Measurements from ENCODE around the gene DLG2.
"Not testable (repeated sequence)": the region's sequence is repeated elsewhere in the genome, so short reads cannot be mapped to it uniquely, and the experiment has no call there.

DLG2 gene

DNA sequence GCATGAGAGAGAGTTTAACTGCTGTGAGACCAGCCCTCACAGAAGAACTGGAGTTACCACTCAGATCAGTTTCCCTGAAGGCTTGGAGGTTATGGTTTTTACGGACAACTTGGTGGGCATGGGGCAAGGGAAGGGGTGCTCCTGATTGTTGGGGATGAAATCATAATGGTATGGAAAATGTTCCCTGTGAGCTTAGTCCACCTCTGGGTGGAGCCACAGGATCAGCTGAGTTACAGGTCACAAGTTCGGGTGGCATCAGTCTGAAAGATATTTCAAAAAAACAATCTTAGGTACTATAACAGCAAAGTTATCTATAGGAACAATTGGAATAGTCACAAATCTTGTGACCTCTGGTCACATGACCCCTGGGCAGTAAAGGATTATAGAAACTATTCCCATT lies 162.9 kb downstream of the DLG2 start:
- no peak for DNase-seq (ENCODE audit: low read depth in 4 of 4, low spot score in 1 of 4)

DNA sequence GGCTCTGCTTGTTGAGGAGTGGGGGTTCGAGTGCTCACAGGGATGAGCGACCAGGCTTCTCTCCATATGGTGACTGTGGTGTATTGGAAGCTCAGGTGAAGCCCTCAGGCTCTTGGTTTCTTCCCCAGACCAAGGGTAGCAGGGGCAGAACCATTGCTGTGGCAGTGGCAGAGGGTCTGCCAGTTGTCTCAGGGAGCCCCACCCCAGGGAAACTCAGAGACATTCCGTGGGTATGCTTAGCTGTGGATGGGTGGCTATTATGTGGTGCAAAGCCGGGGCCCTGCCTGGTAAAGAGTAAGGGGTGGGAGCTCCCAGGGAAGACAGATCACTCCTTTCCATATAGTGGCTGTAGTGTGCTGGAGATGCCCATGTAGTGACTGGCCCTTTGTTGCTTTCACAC lies 167.8 kb downstream of the DLG2 start:
- no peak for DNase-seq (ENCODE audit: low read depth in 4 of 4, low spot score in 1 of 4)

DNA sequence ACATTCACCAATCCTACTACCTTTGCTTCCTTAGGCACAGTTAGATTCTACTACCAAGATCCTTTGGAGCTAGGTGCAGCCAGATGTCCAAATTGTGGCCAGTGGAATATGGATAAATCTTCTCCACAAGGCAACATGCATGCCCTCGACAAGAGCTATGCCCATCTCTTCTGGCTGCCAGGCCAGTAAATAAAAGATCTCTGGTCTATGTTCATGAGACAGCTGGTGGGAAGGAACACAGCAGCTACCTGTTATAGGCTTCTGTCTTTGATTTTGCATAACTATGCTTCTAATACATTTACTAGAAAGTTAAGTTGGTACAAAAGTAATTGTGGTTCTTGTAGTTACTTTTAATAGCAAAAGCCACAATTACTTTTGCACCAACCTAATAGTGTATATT lies 182.7 kb downstream of the DLG2 start:
- no peak for DNase-seq (ENCODE audit: low read depth in 4 of 4, low spot score in 1 of 4)

DNA sequence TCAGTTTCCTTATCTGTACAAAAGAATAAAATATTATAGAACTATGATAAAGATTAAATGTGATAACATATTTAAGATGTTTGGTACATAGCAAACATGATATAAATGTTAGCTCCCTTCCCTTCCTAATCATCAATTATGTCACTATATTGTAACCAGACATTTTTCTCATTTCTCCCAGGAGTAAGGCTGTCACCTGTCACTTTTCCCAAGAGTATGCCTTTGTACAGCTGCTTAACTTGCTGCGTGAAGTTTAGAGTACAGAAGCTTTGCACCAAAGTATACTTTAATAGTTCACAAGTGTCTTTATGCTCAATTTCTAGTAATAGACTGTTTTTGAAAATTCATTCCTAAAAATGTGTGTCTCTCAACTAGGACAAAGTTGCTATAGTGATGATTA lies 186.9 kb downstream of the DLG2 start:
- DNase-seq (ENCODE audit: low read depth in 4 of 4, low spot score in 1 of 4), result no peak

DNA sequence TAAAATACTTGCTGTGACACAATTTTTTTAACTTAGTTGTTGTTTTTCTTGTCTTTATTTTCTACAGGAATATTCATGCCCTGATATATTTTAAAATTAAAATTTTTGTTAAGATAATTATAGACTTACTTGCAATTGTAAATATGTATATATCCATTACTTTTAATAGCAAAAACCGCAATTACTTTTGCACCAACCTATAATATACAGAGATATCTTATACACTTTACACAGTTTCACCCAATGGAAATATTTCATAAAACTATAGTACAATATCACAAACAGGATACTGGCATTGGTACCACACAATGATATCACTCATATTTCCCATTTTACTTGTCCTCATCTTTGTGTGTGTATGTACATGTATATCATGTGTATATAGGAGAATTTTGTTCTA lies 188.8 kb downstream of the DLG2 start:
- DNase-seq (ENCODE audit: low read depth in 4 of 4, low spot score in 1 of 4), result no peak

DNA sequence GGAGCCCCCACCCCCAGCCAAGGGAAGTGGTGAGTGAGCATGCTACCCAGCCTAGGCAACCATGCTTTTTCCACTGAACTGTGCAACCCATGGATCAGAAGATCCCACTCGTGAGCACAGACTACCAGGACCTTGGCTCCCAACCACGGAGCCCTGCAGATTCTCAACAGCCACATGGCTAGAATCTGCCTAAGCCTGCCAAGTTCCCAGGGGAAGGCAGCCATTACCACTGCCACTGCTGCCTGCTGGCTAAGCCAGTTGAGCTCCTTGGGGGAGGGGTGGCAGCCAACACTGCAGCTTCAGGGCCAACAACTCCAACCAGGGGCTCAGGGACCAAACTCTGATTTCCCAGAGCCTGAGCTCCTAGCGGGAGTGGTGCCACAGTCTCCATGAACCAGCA lies 195.8 kb downstream of the DLG2 start:
- DNase-seq (ENCODE audit: low read depth in 4 of 4, low spot score in 1 of 4), result no peak

DNA sequence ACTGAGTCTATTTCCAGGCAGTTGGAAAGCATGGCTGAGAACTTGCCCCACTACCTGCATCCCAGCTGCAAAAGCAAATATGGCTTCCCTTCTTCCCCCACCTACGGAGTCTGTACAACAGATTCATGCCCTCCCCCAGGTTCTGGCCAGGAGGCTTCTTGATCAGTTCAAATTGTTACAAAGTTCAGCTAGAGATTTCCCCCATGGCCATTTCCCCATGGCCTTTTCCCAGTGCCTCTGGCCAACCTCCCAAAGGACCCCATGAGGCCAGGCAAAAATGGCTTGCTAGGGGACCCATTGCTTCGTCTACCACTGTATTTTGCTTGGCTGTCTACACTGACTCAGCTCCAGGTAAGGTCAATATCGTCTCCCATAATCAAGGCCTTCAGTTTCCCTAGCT lies 203.3 kb downstream of the DLG2 start:
- no peak for DNase-seq (ENCODE audit: low read depth in 4 of 4, low spot score in 1 of 4)

DNA sequence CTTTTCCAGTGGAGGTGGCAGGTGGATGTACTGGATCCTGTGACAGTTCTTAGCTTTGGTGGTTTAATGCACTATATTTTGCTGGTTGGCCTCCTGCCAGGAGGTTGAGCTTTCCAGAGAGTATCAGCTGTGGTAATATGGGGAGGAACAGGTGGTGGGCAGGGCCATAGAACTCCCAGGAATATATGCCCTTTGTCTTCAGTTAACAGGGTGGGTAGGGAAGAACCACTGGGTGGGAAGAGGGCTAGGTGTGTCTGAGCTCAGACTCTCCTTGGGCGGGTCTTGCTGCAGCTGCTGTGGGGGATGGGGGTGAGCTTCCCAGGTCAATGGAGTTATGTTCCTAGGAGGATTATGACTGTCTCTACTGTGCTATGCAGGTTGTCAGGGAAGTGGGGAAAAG lies 203.8 kb downstream of the DLG2 start:
- DNase-seq (ENCODE audit: low read depth in 4 of 4, low spot score in 1 of 4), result no peak

DNA sequence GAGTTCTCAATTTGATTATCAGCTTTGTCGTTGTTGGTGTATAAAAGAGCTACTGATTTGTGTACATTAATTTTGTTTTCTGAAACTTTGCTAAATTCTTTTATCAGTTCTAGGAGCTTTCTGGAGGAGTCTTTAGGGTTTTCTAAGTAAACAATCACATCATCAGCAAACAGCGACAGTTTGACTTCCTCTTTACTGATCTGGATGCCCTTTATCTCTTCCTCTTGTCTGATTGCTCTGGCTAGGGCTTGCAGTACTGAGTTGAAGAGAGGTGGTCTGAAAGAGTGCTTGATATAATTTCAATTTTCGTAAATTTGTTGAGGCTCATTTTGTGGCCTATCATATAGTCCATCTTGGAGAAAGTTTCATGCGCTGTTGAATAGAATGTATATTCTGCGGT lies 213.0 kb downstream of the DLG2 start:
- DNase-seq (ENCODE audit: low read depth in 4 of 4, low spot score in 1 of 4), result no peak

DNA sequence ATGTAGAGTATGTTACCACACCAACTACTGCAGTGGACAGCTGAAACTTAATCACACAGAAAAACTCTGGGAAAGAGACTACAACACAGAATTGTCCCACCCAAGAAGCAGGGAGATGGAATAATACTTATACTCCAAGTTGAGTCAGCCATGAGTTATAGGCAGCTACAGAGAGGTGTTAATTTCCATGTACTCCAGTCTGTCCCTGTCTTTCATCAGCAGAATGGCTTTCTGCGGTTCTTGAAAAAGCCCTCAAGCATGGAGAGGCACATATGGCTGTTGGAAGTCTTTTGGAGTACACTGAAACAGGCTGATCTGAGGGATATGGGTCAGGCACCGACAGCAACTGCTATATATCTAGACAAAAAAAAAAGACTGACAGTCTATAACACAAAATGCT lies 219.5 kb downstream of the DLG2 start:
- DNase-seq (ENCODE audit: low read depth in 4 of 4, low spot score in 1 of 4), result no peak

DNA sequence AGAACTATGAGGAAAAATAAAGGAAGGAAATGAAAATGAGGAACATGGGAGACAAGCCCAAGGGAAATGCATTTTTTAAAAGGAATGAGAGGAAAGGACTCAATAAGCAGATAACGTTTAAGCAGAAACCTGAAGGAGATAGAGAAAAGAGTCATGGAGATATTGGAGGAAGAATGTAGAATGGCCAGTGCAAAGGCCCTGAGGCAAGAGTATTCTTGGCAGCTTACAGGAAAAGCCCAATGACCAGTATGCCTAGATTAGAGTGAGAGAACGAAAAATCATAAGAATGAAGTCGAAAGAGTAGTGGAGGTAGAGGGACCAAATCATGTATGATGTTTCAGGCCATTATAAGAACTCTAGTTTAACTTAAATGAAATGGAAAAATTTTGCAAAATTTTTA lies 220.3 kb downstream of the DLG2 start:
- no peak for DNase-seq (ENCODE audit: low read depth in 4 of 4, low spot score in 1 of 4)

DNA sequence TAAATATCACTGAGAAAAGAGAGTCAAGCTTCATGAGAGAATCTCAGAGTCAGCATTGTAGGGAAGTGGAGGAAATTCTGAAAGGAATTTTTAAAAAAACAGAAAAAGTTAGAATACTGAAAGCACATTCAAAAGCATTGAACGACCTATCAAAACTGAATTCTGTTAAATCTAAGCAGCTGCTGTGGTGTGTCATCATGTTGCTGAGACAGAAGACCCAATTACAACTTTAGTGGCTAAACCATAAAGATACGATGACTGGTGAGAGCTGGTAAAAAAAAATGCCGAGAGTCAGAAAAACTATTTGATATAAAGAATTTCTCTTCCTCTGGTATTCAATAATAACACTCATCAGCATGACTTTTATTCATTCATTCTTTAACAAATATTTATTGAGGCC lies 220.8 kb downstream of the DLG2 start:
- no peak for DNase-seq (ENCODE audit: low read depth in 4 of 4, low spot score in 1 of 4)

DNA sequence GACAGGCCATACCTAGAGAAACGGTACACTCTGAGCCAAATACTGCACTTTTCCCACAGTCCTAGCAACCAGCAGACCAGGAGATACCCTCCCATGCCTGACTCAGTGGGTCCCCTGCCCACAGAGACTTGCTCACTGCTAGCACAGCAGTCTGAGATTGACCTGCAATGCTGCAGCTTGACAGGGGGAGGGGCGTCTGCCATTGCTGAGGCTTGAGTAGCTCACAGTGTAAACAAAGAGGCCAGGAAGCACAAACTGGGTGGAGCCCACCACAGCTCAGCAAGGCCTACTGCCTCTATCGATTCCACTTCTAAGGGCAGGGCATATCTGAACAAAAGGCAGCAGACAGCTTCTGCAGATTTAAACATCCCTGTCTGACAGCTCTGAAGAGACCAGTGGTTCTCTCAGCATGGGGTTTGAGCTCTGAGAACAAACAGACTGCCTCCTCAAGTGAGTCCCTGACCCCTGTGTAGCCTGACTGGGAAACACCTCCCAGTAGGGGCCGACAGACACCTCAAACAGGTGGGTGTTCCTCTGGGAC lies 231.6 kb downstream of the DLG2 start:
- not testable (repeated sequence) for DNase-seq (ENCODE audit: low read depth in 4 of 4, low spot score in 1 of 4)

DNA sequence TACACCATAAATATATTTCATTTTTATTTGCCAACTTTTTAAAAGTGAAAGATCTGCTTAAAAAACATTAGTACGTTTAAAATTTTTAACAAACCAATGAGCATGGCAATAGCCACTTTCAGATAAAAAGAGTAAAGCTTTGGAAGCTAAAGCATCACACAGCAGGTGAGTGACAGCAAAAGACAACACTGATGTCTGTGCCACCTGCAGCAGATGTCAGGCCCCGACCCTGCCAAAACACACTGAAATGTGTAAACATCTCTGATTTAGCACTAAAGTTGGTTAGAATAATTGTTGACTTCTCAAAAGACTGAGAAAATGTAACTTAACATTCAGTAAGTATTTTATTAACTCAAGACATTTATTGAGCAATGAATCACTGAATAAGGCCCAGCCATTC lies 232.9 kb downstream of the DLG2 start:
- no peak for DNase-seq (ENCODE audit: low read depth in 4 of 4, low spot score in 1 of 4)

DNA sequence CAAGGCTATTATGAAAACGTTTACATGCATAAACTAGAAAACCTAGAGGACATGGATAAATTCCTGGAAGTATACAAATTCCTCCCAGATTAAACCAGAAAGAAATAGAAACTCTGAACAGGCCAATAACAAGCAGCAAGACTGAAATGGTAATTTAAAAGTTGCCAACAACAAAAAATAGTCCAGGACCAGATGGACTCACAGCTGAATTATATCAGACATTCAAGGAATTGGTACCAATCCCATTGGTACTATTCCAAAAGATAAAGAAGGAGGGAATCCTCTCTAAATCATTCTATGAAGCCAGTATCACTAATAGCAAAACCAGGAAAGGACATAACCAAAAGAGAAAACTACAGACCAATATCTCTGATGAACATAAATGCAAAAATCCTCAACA lies 236.0 kb downstream of the DLG2 start:
- DNase-seq (ENCODE audit: low read depth in 4 of 4, low spot score in 1 of 4), result no peak

DNA sequence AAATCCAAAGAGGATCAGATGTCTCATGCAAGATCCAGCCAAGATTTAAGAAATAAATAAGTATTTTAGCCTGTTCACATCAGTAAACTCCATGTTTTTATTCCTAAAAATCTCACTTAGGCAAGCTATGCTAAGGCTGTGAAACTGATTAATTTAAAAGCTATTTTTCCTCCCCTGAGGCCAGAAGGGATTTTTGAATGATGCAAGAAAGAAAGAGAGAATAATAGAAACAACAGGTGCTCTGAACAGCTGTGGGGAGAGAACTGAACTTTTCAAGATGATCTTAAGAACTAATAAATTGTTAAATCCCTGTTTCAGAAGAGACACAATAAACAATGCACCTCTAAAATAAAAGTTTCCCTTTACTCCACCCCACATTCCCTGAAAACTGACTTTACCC lies 241.6 kb downstream of the DLG2 start:
- DNase-seq (ENCODE audit: low read depth in 4 of 4, low spot score in 1 of 4), result no peak

DNA sequence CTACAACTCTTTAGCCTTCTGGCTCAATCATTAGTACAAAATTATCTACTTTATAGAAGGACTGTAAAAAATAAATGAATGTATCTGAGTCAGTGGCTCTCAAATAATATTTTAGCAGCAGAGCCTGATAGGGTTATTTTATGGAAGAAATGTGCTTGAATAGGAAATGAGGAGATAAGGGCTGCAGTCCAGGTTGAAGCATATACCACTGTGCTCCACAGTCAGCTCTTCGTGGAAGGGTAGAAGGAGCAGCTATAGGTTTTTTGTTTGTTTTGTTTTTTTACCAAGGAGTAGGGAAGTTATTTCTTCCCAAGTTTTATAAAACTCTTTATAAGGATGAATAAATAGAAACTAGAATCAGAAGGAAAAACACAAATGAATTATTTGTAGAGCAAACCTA lies 242.0 kb downstream of the DLG2 start:
- DNase-seq (ENCODE audit: low read depth in 4 of 4, low spot score in 1 of 4), result no peak

DNA sequence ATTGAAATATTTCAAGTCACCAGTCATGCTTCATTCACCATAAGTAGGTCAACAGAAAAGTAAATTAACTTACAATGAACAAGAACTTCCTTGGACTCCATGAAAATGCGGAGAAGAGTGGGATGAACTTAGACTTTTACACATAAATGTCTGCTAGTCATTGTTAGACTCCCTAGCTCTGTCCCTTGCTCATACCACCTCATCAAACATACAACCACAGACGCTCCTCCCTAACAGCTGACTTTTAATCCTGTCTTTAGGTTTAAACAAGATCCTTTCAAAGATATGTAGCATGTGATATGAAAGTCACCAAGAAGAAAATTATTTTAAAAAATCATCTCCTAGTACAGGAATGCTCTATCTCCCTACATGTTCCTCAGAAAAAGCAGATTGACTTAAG lies 248.1 kb downstream of the DLG2 start:
- DNase-seq (ENCODE audit: low read depth in 4 of 4, low spot score in 1 of 4), result no peak

DNA sequence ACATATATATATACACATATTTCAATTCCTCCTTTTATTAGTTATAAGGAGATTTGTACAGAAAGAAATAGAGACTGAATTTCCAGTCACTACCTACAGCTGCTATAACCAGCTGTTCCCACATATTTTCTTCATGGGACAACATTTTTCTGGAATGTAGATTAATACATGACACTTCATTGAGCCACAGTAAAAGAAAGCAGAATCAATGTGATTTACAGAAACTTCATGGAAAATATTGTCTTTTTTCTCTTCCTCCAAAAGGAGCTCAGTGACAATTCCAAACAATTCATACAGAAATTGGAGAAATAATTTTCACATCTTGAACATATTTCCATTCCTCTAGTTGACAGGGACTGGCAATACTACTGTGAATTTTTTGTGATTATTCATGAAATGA lies 249.2 kb downstream of the DLG2 start:
- DNase-seq (ENCODE audit: low read depth in 4 of 4, low spot score in 1 of 4), result no peak

DNA sequence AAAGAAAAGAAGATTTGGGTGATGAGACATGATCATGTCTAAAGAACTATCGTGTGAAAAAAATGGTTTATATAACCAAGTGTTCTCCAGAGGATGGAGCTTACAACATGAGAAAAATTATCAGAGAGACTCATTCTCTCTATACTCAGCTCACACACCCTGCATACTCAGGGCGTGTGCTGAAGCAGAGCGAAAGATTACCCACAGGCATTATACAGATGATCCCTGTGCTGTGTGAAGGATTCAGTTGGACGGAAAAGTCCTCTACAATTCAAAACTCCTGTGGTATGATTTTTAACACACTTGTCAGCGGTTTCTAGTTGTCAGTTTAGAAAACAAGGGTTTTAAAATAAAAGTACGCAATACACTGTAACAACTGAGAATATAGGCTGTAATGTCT lies 267.3 kb downstream of the DLG2 start:
- no peak for DNase-seq (ENCODE audit: low read depth in 4 of 4, low spot score in 1 of 4)

DNA sequence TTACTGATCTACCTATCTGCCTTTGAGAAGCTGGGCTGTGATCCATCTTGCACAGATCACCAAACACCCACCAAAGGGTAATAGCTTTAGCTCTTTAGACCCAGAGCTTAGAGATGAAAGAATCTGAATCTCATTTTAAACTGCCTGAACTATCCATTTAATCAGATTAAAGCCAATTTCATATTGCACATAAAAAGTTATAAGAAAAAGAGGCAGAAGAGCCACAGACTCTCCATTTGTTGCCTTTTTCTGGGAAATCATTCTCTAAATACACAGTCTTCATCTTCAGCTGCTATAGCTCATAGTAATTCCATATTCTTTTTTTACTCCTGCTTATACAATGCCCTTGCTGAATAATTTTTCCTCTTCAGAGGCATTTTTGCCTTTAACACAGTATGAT lies 271.2 kb downstream of the DLG2 start:
- no peak for DNase-seq (ENCODE audit: low read depth in 4 of 4, low spot score in 1 of 4)

DNA sequence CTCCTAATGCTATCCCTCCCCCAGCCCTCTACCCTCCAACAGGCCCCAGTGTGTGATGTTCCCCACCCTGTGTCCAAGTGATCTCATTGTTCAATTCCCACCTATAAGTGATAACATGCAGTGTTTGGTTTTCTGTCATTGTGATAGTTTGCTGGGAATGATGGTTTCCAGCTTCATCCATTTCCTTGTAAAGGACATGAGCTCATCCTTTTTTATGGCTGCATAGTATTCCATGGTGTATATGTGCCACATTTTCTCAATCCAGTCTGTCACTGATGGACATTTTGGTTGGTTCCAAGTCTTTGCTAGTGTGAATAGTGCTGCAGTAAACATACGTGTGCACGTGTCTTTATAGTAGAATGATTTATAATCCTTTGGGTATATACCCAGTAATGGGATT lies 277.6 kb downstream of the DLG2 start:
- not testable (repeated sequence) for DNase-seq (ENCODE audit: low read depth in 4 of 4, low spot score in 1 of 4)

DNA sequence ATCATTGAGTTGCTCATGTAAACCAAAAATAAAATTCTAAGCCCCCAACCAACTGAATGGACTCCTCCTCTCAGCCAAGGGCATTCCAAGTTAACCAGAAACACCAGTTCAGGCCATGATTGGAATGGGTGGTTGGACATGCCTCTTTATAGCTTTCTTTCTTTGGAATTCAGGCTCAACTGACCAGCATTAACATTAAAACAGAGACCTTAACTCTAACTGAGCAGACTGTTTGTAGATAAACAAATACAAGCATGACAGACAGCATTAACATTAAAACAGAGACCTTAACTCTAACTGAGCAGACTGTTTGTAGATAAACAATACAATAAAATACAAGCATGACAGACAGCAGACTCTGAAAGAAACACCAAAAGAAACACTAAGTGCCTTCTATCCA lies 278.2 kb downstream of the DLG2 start:
- no peak for DNase-seq (ENCODE audit: low read depth in 4 of 4, low spot score in 1 of 4)

DNA sequence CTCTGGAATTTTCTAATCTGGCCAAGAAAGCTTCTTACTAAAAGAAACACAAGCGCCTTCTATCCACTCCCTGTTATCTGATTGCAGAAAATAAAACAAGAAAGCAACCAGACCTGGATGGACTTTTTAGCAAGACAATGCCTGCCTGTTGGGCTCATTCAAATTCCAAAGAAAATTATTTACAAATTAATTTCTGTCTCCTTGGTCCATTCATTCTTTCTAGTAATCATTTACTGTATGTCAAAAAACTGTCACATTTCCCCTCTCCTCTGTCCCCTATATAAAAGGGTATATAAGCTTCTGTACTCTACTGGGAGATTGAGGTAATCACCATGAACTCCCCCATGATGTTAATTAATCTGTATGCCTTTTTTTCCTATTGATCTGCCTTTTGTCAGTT lies 279.9 kb downstream of the DLG2 start:
- no peak for DNase-seq (ENCODE audit: low read depth in 4 of 4, low spot score in 1 of 4)

Measured in stimulated activated CD4-positive, alpha-beta T cell treated with anti-CD3 and anti-CD28 coated beads, Interleukin-1b, Interleukin-23, amount 100 ng/mL, for 24 hours (primary cell).